Esophagus squamous epithelium (tissue), 4 donors: Measurements from ENCODE around the gene MXD3.

Experiments
- POLR2A ChIP-seq, 4 donors: fragments of 450-650 bp; IDR thresholded peaks; one replicate each; pipeline ENCODE4 v1.6.1; 2017; ENCODE audit warnings: antibody characterized with exemption in 4 of 4, mild to moderate bottlenecking in 4 of 4, moderate library complexity in 3 of 4
- TF ChIP-seq, protein P1 (sequence below), 6 experiments: fragments of 450-650 bp in 4 of 6; fragments of 200-600 bp in 2 of 6; sonication (generic) in 2 of 6; IDR thresholded peaks; one replicate each; pipeline ENCODE4 v1.5.1; 2016 to 2019; ENCODE audit warnings: antibody characterized with exemption in 6 of 6, mild to moderate bottlenecking in 4 of 6, moderate library complexity in 4 of 6

GRCh38 chr5:177314376-177315342 is 3.0 kb upstream of the MXD3 start:
- no peak for TF ChIP-seq POLR2A (IDR thresholded peaks at IDR 0.05)
- TF ChIP-seq, protein P1, sequence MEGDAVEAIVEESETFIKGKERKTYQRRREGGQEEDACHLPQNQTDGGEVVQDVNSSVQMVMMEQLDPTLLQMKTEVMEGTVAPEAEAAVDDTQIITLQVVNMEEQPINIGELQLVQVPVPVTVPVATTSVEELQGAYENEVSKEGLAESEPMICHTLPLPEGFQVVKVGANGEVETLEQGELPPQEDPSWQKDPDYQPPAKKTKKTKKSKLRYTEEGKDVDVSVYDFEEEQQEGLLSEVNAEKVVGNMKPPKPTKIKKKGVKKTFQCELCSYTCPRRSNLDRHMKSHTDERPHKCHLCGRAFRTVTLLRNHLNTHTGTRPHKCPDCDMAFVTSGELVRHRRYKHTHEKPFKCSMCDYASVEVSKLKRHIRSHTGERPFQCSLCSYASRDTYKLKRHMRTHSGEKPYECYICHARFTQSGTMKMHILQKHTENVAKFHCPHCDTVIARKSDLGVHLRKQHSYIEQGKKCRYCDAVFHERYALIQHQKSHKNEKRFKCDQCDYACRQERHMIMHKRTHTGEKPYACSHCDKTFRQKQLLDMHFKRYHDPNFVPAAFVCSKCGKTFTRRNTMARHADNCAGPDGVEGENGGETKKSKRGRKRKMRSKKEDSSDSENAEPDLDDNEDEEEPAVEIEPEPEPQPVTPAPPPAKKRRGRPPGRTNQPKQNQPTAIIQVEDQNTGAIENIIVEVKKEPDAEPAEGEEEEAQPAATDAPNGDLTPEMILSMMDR (IDR thresholded peaks at IDR 0.05) = no peak
